ENCODE data around the gene CMTM5. TPM values are rescaled to one million over a fixed set of nuclear protein-coding genes. Genes with fewer than 3 reads are reported as not detected.

CMTM5 gene
- total and polyA plus RNA-seq, 2 donors (not counting 3 experiments of a cell fraction or from before 2014, with no cell fraction given): not detected

GRCh38 chr14:23386999-23387398 lies 10.2 kb downstream of the CMTM5 start:
- H3K9me3 ChIP-seq (replicated peaks; ENCODE audit: control insufficient read depth, insufficient read depth, low read length): no peaks in the 10 kb centered on the region
- H2AFZ ChIP-seq (ENCODE audit: low read depth, low read length): no peak overlapping the region
- dilution Hi-C loops (cut with MboI; ENCODE audit: extremely low pct_ligation_motif_present, low sequenced_read_pairs) (no loop called here), intact Hi-C loops (cut with micrococcal nuclease) (no loop called here)
- FAIRE-seq (no peak), DNase-seq (ENCODE audit: low read depth, low spot score) (no peak)
- H3K4me3 ChIP-seq (replicated peaks in 1 of 3; ENCODE audit: insufficient read depth in 1 of 3, low read depth in 1 of 3, low read length in 3 of 3): no peak overlapping the region
- H3K9me1 ChIP-seq (replicated peaks; ENCODE audit: control insufficient read depth, extremely low read depth, insufficient read depth, low read length): no peaks in the 10 kb centered on the region
- H3K27ac ChIP-seq (ENCODE audit: insufficient read depth, low read depth, low read length): no peak overlapping the region
- ChIA-PET CTCF (no interaction called here), POLR2A (no interaction called here)
- no peak for TF ChIP-seq POLR2AphosphoS5 (IDR thresholded peaks at IDR 0.05; ENCODE audit: insufficient read depth, low read depth, low read length)
- TF ChIP-seq POLR2A (IDR thresholded peaks at IDR 0.05; ENCODE audit: low read depth, low read length): no peak
- TF ChIP-seq GATA2 (IDR thresholded peaks at IDR 0.05; ENCODE audit: insufficient read depth, insufficient read length, low read depth, low read length): no peak
- no peak for TF ChIP-seq JUN (IDR thresholded peaks at IDR 0.05; ENCODE audit: borderline replicate concordance, insufficient read depth, insufficient read length, low read depth)
- no peak for TF ChIP-seq CTCF (IDR thresholded peaks at IDR 0.05; ENCODE audit: extremely low read depth in 1 of 2, insufficient read depth in 1 of 2, low read depth in 1 of 2, low read length in 2 of 2)
- TF ChIP-seq EZH2 (IDR thresholded peaks at IDR 0.05; ENCODE audit: borderline replicate concordance, low read depth, low read length, severe bottlenecking): no peak
- TF ChIP-seq MYC (IDR thresholded peaks at IDR 0.05; ENCODE audit: low read depth, low read length): no peak
- TF ChIP-seq MAX (IDR thresholded peaks at IDR 0.05; ENCODE audit: insufficient read depth, insufficient read length): no peak
- TF ChIP-seq FOS (IDR thresholded peaks at IDR 0.05; ENCODE audit: borderline replicate concordance, insufficient read depth, low read length): no peak
- no peak overlapping the region for H3K9ac ChIP-seq (replicated peaks; ENCODE audit: extremely low read depth, insufficient read depth, low read length)
- no TSS peak for BruUV-seq (replicated peaks)
- no peaks in the 10 kb centered on the region for H3K36me3 ChIP-seq (ENCODE audit: control insufficient read depth in 2 of 2, extremely low read depth in 1 of 2, insufficient read depth in 2 of 2, low read length in 2 of 2)
- H3K79me2 ChIP-seq (ENCODE audit: control insufficient read depth, insufficient read depth, low read length): no peaks in the 10 kb centered on the region
- H3K27me3 ChIP-seq (ENCODE audit: control insufficient read depth in 2 of 2, insufficient read depth in 2 of 2, low read length in 2 of 2): no peaks in the 10 kb centered on the region
- no peak overlapping the region for H3K4me2 ChIP-seq (ENCODE audit: insufficient read depth, low read length)
- H3K4me1 ChIP-seq (ENCODE audit: control insufficient read depth, extremely low read depth, insufficient read depth, low read length): no peaks in the 10 kb centered on the region
- H4K20me1 ChIP-seq (replicated peaks; ENCODE audit: control insufficient read depth, extremely low read depth, insufficient read depth, low read length): no peaks in the 10 kb centered on the region
